Measurements from ENCODE around the gene R3HDM4. TPM values are rescaled to one million over a fixed set of nuclear protein-coding genes. Genes with fewer than 3 reads are reported as not detected.
A peak's percentile ranks its signal among the peaks of the same experiment; 100 is the strongest.

R3HDM4 gene
- total and polyA plus RNA-seq, 11 donors, result 17.1 to 47.1 (median 24.2) TPM

- Histone ChIP-seq H3K9me3 (no peaks in the 10 kb centered on the region), H3K27ac (peak overlapping the region in 1 of 12 donors; percentile 87)
Measured at GRCh38 chr19:907183-907853, 5.7 kb downstream of the R3HDM4 start.

GRCh38 chr19:906480-906879 is 6.5 kb downstream of the R3HDM4 start:
- Histone ChIP-seq H3K4me1 (peaks cover 0 to 40% (median 0%) of the 10 kb centered on the region in 12 donors), H3K9me3 (no peaks in the 10 kb centered on the region), H3K27me3 (no peaks in the 10 kb centered on the region), H3K4me3 (no peak overlapping the region), H3K36me3 (peaks cover 0 to 12% (median under 1%) of the 10 kb centered on the region in 9 donors), H3K27ac (no peak overlapping the region)
- intact Hi-C loops (cut with DNase I), result loop anchor here in 1 of 10 donors (5.0 kb wide), 1 partner anchor 139 kb away; no protein-coding TSS in a partner anchor
- ATAC-seq, result no peak
- DNase-seq, result no peak
- WGBS, 4 donors, result 92 to 96% (median 95%) methylated on average over 7 of the region's 7 CpGs
- TF ChIP-seq CTCF (IDR thresholded peaks at IDR 0.05) (no peak), POLR2A (IDR thresholded peaks at IDR 0.05) (no peak)

More at GRCh38 chr19:907183-907853, 5.7 kb downstream of the R3HDM4 start:
- Histone ChIP-seq H3K27me3 (no peaks in the 10 kb centered on the region), H3K36me3 (peaks cover 0 to 4% (median 0%) of the 10 kb centered on the region in 9 donors), H3K4me3 (no peak overlapping the region), H3K4me1 (peaks cover 0 to 43% (median 0%) of the 10 kb centered on the region in 12 donors)
- intact Hi-C loops (cut with DNase I), result loop anchor here in 1 of 10 donors (5.0 kb wide), 1 partner anchor 140 kb away; no protein-coding TSS in a partner anchor
- WGBS, 4 donors, result 71 to 87% (median 73%) methylated on average over 11 to 14 of the region's 14 CpGs
- DNase-seq, result peak in 1 of 5 donors; percentile 14
- TF ChIP-seq CTCF (IDR thresholded peaks at IDR 0.05), result no peak
- ATAC-seq, result peak in 1 of 4 donors; percentile 31

GRCh38 chr19:904545-904944 is 8.5 kb downstream of the R3HDM4 start:
- Histone ChIP-seq H3K27me3 (no peaks in the 10 kb centered on the region), H3K36me3 (peaks cover 0 to 20% (median 6%) of the 10 kb centered on the region in 9 donors), H3K27ac (no peak overlapping the region), H3K4me1 (peaks cover 0 to 25% (median 0%) of the 10 kb centered on the region in 12 donors), H3K9me3 (no peaks in the 10 kb centered on the region), H3K4me3 (no peak overlapping the region)
- no peak for ATAC-seq
- TF ChIP-seq POLR2A (IDR thresholded peaks at IDR 0.05) (no peak), CTCF (IDR thresholded peaks at IDR 0.05) (no peak)
- intact Hi-C loops (cut with DNase I), result no loop called here
- WGBS, 4 donors, result 90 to 96% (median 92%) methylated on average over 8 of the region's 8 CpGs
- no peak for DNase-seq

GRCh38 chr19:903266-903797 is 9.7 kb downstream of the R3HDM4 start:
- Histone ChIP-seq H3K36me3 (peaks cover 0 to 29% (median 12%) of the 10 kb centered on the region in 9 donors), H3K4me1 (peaks cover 0 to 14% (median 0%) of the 10 kb centered on the region in 12 donors), H3K27me3 (no peaks in the 10 kb centered on the region), H3K9me3 (no peaks in the 10 kb centered on the region), H3K27ac (no peak overlapping the region), H3K4me3 (no peak overlapping the region)
- intact Hi-C loops (cut with DNase I), result no loop called here
- WGBS, 4 donors, result 84 to 87% (median 85%) methylated on average over 28 to 32 of the region's 32 CpGs
- DNase-seq (no peak), ATAC-seq (no peak)
- no peak for TF ChIP-seq CTCF (IDR thresholded peaks at IDR 0.05)
- no peak for TF ChIP-seq POLR2A (IDR thresholded peaks at IDR 0.05)

Measured in heart left ventricle (tissue), 16 donors.